K562 (cell line): ENCODE data around the gene EHBP1L1. TPM values are rescaled to one million over a fixed set of nuclear protein-coding genes. Genes with fewer than 3 reads are reported as not detected.

Source experiments
- ARID3A ChIP-seq: IDR thresholded peaks from 2 replicates; pipeline ENCODE4 v1.6.1; 2012; ENCODE audit warnings: low read depth, low read length, improper control_type of control experiment, borderline replicate concordance
- CC2D1A ChIP-seq: fragments of 450-650 bp; IDR thresholded peaks from 2 replicates; pipeline ENCODE4 v1.6.1; 2017; ENCODE audit warnings: mild to moderate bottlenecking
- DDX20 ChIP-seq: fragments of 450-650 bp; IDR thresholded peaks from 2 replicates; pipeline ENCODE4 v1.6.1; 2016; ENCODE audit warnings: missing genetic modification characterization, low read depth, mild to moderate bottlenecking, missing compliant biosample characterization, moderate library complexity
- DMBX1 ChIP-seq: fragments of 250-450 bp; sonication (Bioruptor Pico); IDR thresholded peaks from 2 replicates; pipeline ENCODE4 v1.8.0; 2022; ENCODE audit warnings: inconsistent platforms, mild to moderate bottlenecking, moderate library complexity, borderline replicate concordance
- ID3 ChIP-seq, 2 experiments: fragments of 250-450 bp in 1 of 2; fragments of 450-650 bp in 1 of 2; sonication (Bioruptor Pico) in 1 of 2; IDR thresholded peaks; 2 replicates each; pipeline versions ENCODE4 v1.6.1 to v1.8.0; 2016 to 2021; ENCODE audit warnings: mild to moderate bottlenecking in 2 of 2, moderate library complexity in 2 of 2, missing compliant biosample characterization in 1 of 2, missing genetic modification characterization in 1 of 2
- MXI1 ChIP-seq: IDR thresholded peaks from 2 replicates; pipeline ENCODE4 v1.6.1; 2011; ENCODE audit warnings: low read depth, mild to moderate bottlenecking, improper control_type of control experiment, low read length
- NFIX ChIP-seq: fragments of 250-450 bp; sonication (Bioruptor Pico); IDR thresholded peaks from 2 replicates; pipeline ENCODE4 v1.4.0; 2020; ENCODE audit warnings: low read depth, mild to moderate bottlenecking, moderate library complexity
- POLR3A ChIP-seq: IDR thresholded peaks from 2 replicates; pipeline ENCODE4 v1.6.1; 2011; ENCODE audit warnings: borderline replicate concordance, mild to moderate bottlenecking, moderate library complexity; ENCODE audit not compliant: insufficient read length, insufficient read depth; ENCODE audit errors: extremely low read depth
- PURB ChIP-seq: sonication (generic); formaldehyde crosslinking; IDR thresholded peaks from 2 replicates; pipeline ENCODE4 v1.9.0; 2021; ENCODE audit warnings: low read depth, mild to moderate bottlenecking, missing genetic modification reagents
- RB1 ChIP-seq: fragments of 450-650 bp; IDR thresholded peaks from 2 replicates; pipeline ENCODE4 v1.6.1; 2017; ENCODE audit warnings: low read depth, mild to moderate bottlenecking
- STAG1 ChIP-seq: sonication (generic); formaldehyde crosslinking; IDR thresholded peaks from 2 replicates; pipeline ENCODE4 v1.5.0; 2020; ENCODE audit warnings: missing genetic modification reagents, borderline replicate concordance
- UBTF ChIP-seq, 2 experiments: IDR thresholded peaks; 2 replicates each; pipeline ENCODE4 v1.6.1; 2012; ENCODE audit warnings: improper control_type of control experiment in 2 of 2, low read depth in 2 of 2, low read length in 2 of 2, borderline replicate concordance in 1 of 2
- ZMIZ1 ChIP-seq, 2 experiments: fragments of 150-350 bp in 1 of 2; IDR thresholded peaks; 2 replicates each; pipeline ENCODE4 v1.6.1; 2012 to 2016; ENCODE audit warnings: low read depth in 2 of 2, low read length in 2 of 2, mild to moderate bottlenecking in 1 of 2, moderate library complexity in 1 of 2
- ZNF589 ChIP-seq: fragments of 200-800 bp; sonication (Bioruptor generic); IDR thresholded peaks from 2 replicates; pipeline ENCODE4 v1.6.1; 2016; ENCODE audit warnings: low read depth, missing genetic modification characterization, missing compliant biosample characterization
- ZNF740 ChIP-seq, 3 experiments: fragments of 200-800 bp in 1 of 3; sonication (Bioruptor generic) in 1 of 3; sonication (generic) in 1 of 3; formaldehyde crosslinking in 1 of 3; IDR thresholded peaks; 2 replicates each; pipeline versions ENCODE4 v1.6.1 to v1.8.0; 2016 to 2022; ENCODE audit warnings: mild to moderate bottlenecking in 2 of 3, missing compliant biosample characterization in 2 of 3, missing genetic modification characterization in 2 of 3, missing genetic modification reagents in 1 of 3
- polyA plus RNA-seq, 8 experiments: library from polyadenylated mRNA; depleted of rRNA in 4 of 8; stranded (reverse) in 5 of 8; unstranded in 3 of 8; fragments of >200 nt; fragmentation: Nextera tagmentation in 2 of 8; fragmentation: Illumina TruSeq in 1 of 8; extraction: Ambion mirVana in 2 of 8; extraction: Trizol in 1 of 8; gene quantifications; 2 replicates each; pipeline versions ENCODE4 v1.2.1 to v1.2.3, GENCODE V29; 2011 to 2014; ENCODE audit warnings: inconsistent platforms in 1 of 8, missing spikeins in 1 of 8
- total RNA-seq, 7 experiments: library from RNA; depleted of rRNA in 6 of 7; stranded (reverse); fragments of >200 nt in 6 of 7; fragmentation: Illumina TruSeq in 2 of 7; extraction: Trizol in 2 of 7; gene quantifications; 2 replicates each; pipeline versions ENCODE4 v1.2.1 to v1.2.3, GENCODE V29; 2011 to 2021; ENCODE audit warnings: low replicate concordance in 1 of 7

The EHBP1L1 gene
- total and polyA plus RNA-seq, 9 of the 15 experiments (the other 6 are each of a cell fraction or from before 2014, with no cell fraction given): 0.03 to 87.1 (median 26.3) TPM

DNA sequence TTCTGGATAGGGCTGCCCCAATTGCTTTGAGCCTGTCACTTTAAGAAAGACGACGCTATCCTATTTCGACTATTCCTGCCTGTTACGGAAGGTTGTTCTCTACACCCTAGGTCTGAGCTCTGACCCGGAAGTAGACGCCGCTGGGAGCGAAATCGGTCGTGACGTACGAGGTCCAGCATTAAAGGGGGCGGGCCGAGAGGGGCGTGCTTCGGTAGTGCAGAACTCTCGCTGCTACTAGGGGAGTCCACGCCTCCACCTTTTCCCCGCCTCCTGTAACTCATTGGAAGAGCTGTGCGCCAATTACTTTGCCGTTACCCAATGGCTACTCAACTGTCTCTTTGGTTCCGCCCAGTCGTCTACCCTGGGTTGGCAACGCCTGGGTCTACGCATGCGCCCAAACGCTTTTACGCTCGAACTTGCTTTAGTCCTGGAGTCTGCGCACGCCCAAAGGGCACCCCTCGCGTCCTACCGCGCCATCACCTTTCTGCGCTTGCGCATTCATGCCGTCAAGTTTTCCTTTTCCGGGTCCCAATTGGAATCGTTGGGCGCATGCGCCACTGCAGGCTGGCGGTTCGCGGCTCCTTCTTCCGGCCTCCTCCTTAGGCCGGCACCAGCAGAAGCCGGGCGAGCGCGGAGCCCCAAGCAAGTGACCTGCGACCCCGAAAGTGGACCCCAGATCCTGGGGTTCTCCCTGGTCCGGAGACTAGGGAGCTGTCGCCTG lies 39.5 kb downstream of the EHBP1L1 start, which contains the start of gene PCNX3 (continued):
- TF ChIP-seq RB1: no peak; the same call in 1 of the 2 replicates
- no peak for TF ChIP-seq POLR3A
- no peak; a peak in 1 of 4 replicates for TF ChIP-seq UBTF (IDR thresholded peaks at IDR 0.05; ENCODE audit: borderline replicate concordance in 1 of 2, low read depth in 2 of 2, low read length in 2 of 2)
- no peak for TF ChIP-seq PURB (CRISPR knock-in tag)
- TF ChIP-seq ZNF740 (CRISPR knock-in tag; IDR thresholded peaks at IDR 0.05): no peak
- no peak for TF ChIP-seq ZNF740 (tag; IDR thresholded peaks at IDR 0.05)
- no peak for TF ChIP-seq DDX20 (tag)
- TF ChIP-seq DMBX1 (CRISPR knock-in tag): no peak
- no peak for TF ChIP-seq ID3 (CRISPR knock-in tag; IDR thresholded peaks at IDR 0.05)
- no peak for TF ChIP-seq ID3 (tag; IDR thresholded peaks at IDR 0.05)
- TF ChIP-seq STAG1: no peak
- no peak for TF ChIP-seq ZNF589 (CRISPR knock-in tag)
- peak; percentile 85 for TF ChIP-seq MXI1
- TF ChIP-seq NFIX: no peak
- TF ChIP-seq ARID3A: no peak
- TF ChIP-seq CC2D1A: no peak
- TF ChIP-seq ZMIZ1 (IDR thresholded peaks at IDR 0.05; ENCODE audit: low read depth in 2 of 2, low read length in 2 of 2): peak in 1 of 2 experiments; percentile 95; a peak in 2 of 4 replicates
